Calu3 (cell line): ENCODE data around the gene NCOA6. TPM values are rescaled to one million over a fixed set of nuclear protein-coding genes. Genes with fewer than 3 reads are reported as not detected.

Source experiments
- BruUV-seq: library from RNA; stranded (reverse); fragments of 400-500 nt; replicated peaks from 2 replicates; lab custom pipeline; 2021; lab: Mats Ljungman, UMichigan
- CTCF ChIA-PET: fragments of 300-600 bp; sonication (Branson Sonifier 250); formaldehyde crosslinking; loops from one replicate; lab custom pipeline; 2022; ENCODE audit warnings: antibody characterized with exemption; lab: Charles Lee
- DNase-seq: peaks from one replicate; pipeline ENCODE4 v3.0.0; 2022
- H3K27ac Mint-ChIP-seq: one replicate; pipeline ENCODE4 v1.8.0; 2022; ENCODE audit warnings: mixed read lengths; ENCODE audit not compliant: unreplicated experiment
- H3K27me3 Mint-ChIP-seq: one replicate; pipeline ENCODE4 v1.8.0; 2022; ENCODE audit warnings: mixed read lengths; ENCODE audit not compliant: unreplicated experiment
- H3K36me3 Mint-ChIP-seq: one replicate; pipeline ENCODE4 v1.8.0; 2022; ENCODE audit warnings: mild to moderate bottlenecking, moderate library complexity, mixed read lengths; ENCODE audit not compliant: insufficient read depth, unreplicated experiment
- H3K4me1 Mint-ChIP-seq: one replicate; pipeline ENCODE4 v1.8.0; 2022; ENCODE audit warnings: mild to moderate bottlenecking, low read depth, mixed read lengths; ENCODE audit not compliant: unreplicated experiment
- H3K4me3 Mint-ChIP-seq: one replicate; pipeline ENCODE4 v1.8.0; 2022; ENCODE audit warnings: mild to moderate bottlenecking, low read depth, moderate library complexity, mixed read lengths; ENCODE audit not compliant: unreplicated experiment
- H3K9me3 Mint-ChIP-seq: one replicate; pipeline ENCODE4 v1.8.0; 2022; ENCODE audit warnings: low read depth, mixed read lengths; ENCODE audit not compliant: unreplicated experiment
- CTCF ChIP-seq: fragments of 200-600 bp; IDR thresholded peaks from one replicate; pipeline ENCODE4 v1.8.0; 2022; ENCODE audit warnings: antibody characterized with exemption; ENCODE audit not compliant: unreplicated experiment
- intact Hi-C: fragments of 100-400 bp; cut with micrococcal nuclease; formaldehyde crosslinking; loops from one replicate; pipeline ENCODE4 v1.10.0; 2022; ENCODE audit not compliant: unreplicated experiment
- total RNA-seq: library from RNA; stranded (reverse); gene quantifications from 2 replicates; pipeline ENCODE4 v1.2.3, GENCODE V29; 2022

The NCOA6 gene
- total RNA-seq, 1 experiment from 2014 or later, result 42.8 TPM

GRCh38 chr20:34709831-34710567, 115.5 kb downstream of the NCOA6 start:
- H3K9me3 Mint-ChIP-seq, result no peaks in the 10 kb centered on the region
- H3K4me1 Mint-ChIP-seq, result peaks cover 43% of the 10 kb centered on the region
- BruUV-seq, result no TSS peak
- TF ChIP-seq CTCF, result peak; percentile 30
- H3K27ac Mint-ChIP-seq, result peak overlapping the region; percentile 72
- H3K4me3 Mint-ChIP-seq, result peak overlapping the region; percentile 87
- H3K27me3 Mint-ChIP-seq, result peaks cover 17% of the 10 kb centered on the region
- DNase-seq, result peak; percentile 67
- intact Hi-C loops, result loop anchor here (2.0 to 10.0 kb wide), 3 partner anchors 65 to 515 kb away; no protein-coding TSS in a partner anchor
- CTCF ChIA-PET, result interaction anchor here (0.6 to 3.0 kb wide), 5 partner anchors 14 to 462 kb away, joined by 3 to 19 read pairs (median 3); no protein-coding TSS in a partner anchor
- peaks cover 50% of the 10 kb centered on the region for H3K36me3 Mint-ChIP-seq

GRCh38 chr20:34709044-34709830, 116.2 kb downstream of the NCOA6 start:
- CTCF ChIA-PET, result interaction anchor here (0.6 to 3.0 kb wide), 9 partner anchors 32 to 397 kb away, joined by 3 to 19 read pairs (median 3); partner anchors contain the start of gene PIGU

GRCh38 chr20:34708621-34709043, 116.8 kb downstream of the NCOA6 start:
- CTCF ChIA-PET, result interaction anchor here (0.9 to 3.0 kb wide), 9 partner anchors 11 to 396 kb away, joined by 3 to 19 read pairs (median 4); partner anchors contain the start of gene PIGU
- H3K4me3 Mint-ChIP-seq, result peak overlapping the region; percentile 87
- intact Hi-C loops, result loop anchor here (1.0 to 2.0 kb wide), 2 partner anchors 129 to 170 kb away; no protein-coding TSS in a partner anchor
- peaks cover 24% of the 10 kb centered on the region for H3K27me3 Mint-ChIP-seq
- peak; percentile 80 for TF ChIP-seq CTCF
- H3K27ac Mint-ChIP-seq, result no peak overlapping the region
- DNase-seq, result peak; percentile 84
- BruUV-seq, result no TSS peak
- H3K36me3 Mint-ChIP-seq, result peaks cover 53% of the 10 kb centered on the region
- peaks cover 40% of the 10 kb centered on the region for H3K4me1 Mint-ChIP-seq
- H3K9me3 Mint-ChIP-seq, result no peaks in the 10 kb centered on the region

More at GRCh38 chr20:34709044-34709830, 116.2 kb downstream of the NCOA6 start:
- no peak overlapping the region for H3K27ac Mint-ChIP-seq
- no peak for TF ChIP-seq CTCF
- H3K4me1 Mint-ChIP-seq, result peaks cover 43% of the 10 kb centered on the region
- BruUV-seq, result no TSS peak
- peak; percentile 88 for DNase-seq
- H3K9me3 Mint-ChIP-seq, result no peaks in the 10 kb centered on the region
- H3K4me3 Mint-ChIP-seq, result peak overlapping the region; percentile 87
- peaks cover 18% of the 10 kb centered on the region for H3K27me3 Mint-ChIP-seq
- H3K36me3 Mint-ChIP-seq, result peaks cover 53% of the 10 kb centered on the region
- intact Hi-C loops, result loop anchor here (2.0 kb wide), 1 partner anchor 170 kb away; no protein-coding TSS in a partner anchor
